ENCODE results near the gene CFAP119. TPM values are rescaled to one million over a fixed set of nuclear protein-coding genes. Genes with fewer than 3 reads are reported as not detected.

CFAP119 gene
- total and polyA plus RNA-seq, 2 of the 8 experiments (the other 6 are each of a cell fraction or from before 2014, with no cell fraction given) = 5.6 to 6.0 TPM

- TF ChIP-seq ATF3 (IDR thresholded peaks at IDR 0.05; ENCODE audit: insufficient read depth, low read depth, low read length) (no peak), SP4 (IDR thresholded peaks at IDR 0.05; ENCODE audit: low read length) (no peak), PHF8 (conservative IDR thresholded peaks at IDR 0.05; ENCODE audit: low read depth, low read length) (no peak), POLR2AphosphoS5 (IDR thresholded peaks at IDR 0.05; ENCODE audit: low read depth, low read length) (no peak), KDM1A (IDR thresholded peaks at IDR 0.05; ENCODE audit: borderline replicate concordance, low read length) (no peak)
Measured at GRCh38 chr16:30758988-30759491, 2.8 kb downstream of the CFAP119 start (continued).

All from H1 (cell line).